ENCODE measurements around the gene ST6GALNAC6.
"Not testable (repeated sequence)": the region's sequence is repeated elsewhere in the genome, so short reads cannot be mapped to it uniquely, and the experiment has no call there.

ST6GALNAC6 gene

GRCh38 chr9:127870887-127871286 lies 28.5 kb downstream of the ST6GALNAC6 start:
- TF ChIP-seq ZFX (IDR thresholded peaks at IDR 0.05; ENCODE audit: borderline replicate concordance): no peak
- TF ChIP-seq CTCF (IDR thresholded peaks at IDR 0.05): no peak
- H3K27ac ChIP-seq: no peak overlapping the region

DNA sequence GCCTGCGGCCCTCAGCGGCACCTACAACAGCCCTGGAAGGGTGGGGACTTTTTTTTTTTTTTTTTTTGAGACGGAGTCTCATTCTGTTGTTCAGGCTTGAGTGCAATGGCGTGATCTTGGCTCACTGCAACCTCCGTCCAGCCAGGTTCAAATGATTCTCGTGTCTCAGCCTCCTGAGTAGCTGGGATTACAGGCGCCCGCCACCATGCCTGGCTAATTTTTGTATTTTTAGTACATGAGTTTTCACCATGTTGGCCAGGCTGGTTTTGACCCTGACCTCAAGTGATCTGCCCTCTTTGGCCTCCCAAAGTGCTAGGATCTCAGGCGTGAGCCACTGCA lies 29.3 kb downstream of the ST6GALNAC6 start:
- H3K27ac ChIP-seq: not testable (repeated sequence)
- TF ChIP-seq CTCF (IDR thresholded peaks at IDR 0.05): peak; percentile 58

DNA sequence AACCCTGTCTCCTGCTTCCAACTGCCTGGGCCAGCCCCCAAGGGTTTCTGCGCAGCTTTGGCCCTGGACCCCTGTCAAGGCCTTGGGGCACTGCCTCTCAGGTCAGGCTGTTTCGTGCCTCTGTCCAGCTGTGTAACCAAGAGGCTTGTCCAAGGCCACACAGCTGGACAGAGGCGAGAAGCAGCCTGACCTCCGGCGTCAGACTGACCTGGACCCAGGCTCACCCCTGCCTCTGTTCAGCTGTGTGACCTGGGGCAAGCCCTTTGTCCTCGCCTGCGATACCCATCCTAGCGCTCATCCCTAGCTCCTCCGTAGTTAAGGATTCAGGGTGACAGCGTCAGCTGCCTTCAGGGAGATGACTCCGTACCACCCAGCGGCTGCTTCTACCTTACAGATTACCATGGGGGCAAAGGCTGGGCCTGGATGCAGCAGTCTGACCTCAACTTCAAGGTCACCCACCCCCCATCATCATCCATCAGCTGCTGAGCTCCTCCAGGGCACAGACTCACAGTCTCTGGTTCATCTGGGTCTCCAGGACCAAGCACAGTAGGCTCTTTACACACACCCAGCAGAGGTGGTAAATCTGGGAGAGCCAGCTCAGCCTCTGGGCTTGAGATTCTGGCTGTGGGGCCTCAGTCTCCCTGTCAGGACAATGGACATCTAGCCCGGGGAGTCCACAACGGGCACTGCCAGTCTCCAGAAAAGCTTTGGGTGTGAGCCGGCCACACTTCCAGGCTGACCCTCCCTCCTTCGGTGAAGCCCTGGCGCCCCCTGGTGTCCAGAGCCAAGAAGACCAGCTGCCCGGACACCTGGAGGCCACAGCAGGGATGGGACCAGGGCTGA lies 29.9 kb downstream of the ST6GALNAC6 start:
- no peak overlapping the region for H3K27ac ChIP-seq
- no peak for TF ChIP-seq ZFX (IDR thresholded peaks at IDR 0.05; ENCODE audit: borderline replicate concordance)
- peak; percentile 94 for TF ChIP-seq CTCF (IDR thresholded peaks at IDR 0.05)

DNA sequence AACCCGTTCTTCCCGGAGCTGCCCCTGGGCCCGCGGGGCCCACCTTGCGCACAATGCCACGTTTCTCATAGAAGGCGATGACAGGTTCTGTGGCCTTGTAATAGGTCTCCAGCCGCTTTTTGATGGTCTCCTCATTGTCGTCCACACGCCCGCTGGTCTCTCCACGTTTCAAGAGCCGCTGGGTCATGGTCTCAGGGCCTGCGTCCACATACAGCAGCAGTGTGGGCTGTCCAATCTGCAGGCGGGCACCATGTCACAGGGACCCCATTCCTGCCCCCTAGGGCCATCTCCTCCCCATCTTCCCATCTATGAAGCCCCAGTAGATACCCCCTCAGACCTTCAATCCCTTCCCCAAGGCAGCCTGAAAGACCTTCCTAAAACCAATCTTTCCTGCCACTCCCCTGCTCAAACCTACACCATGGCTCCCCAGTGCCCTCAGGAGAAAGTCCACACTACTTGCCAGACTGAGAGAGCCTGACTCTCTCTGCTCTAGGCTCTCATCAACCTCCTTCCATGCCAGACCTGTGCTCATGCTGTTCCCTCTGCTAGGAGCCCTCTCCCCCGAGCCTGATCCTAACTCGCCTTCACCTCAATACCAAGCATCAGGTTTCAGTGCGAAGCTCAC lies 31.0 kb downstream of the ST6GALNAC6 start:
- TF ChIP-seq ZFX (IDR thresholded peaks at IDR 0.05; ENCODE audit: borderline replicate concordance): no peak
- no peak for TF ChIP-seq CTCF (IDR thresholded peaks at IDR 0.05)
- H3K27ac ChIP-seq: no peak overlapping the region

- no peak overlapping the region for H3K27ac ChIP-seq
- TF ChIP-seq CTCF (IDR thresholded peaks at IDR 0.05) (no peak), ZFX (IDR thresholded peaks at IDR 0.05; ENCODE audit: borderline replicate concordance) (no peak)
These were observed 31.8 kb downstream of the ST6GALNAC6 start for GRCh38 chr9:127867356-127868277.

DNA sequence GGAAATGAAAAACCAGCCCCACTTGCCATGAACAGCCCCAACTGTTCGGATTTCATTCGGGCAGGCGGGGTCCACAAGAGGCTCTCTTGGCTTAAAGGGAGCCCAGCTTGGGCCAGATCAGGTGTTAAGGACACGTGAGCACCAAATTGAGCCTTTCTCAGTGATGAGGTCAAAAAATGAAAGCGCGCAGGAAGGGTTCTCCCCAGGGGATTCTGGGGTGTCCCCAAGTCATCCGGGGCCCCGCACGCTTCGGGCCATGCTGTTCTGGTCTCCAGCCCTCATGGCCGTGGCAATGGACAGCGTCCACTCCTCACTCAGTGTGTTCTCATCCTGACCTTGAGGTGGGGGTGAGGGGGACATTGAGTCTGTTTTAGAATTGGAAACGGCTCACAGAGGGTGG lies 32.9 kb downstream of the ST6GALNAC6 start:
- H3K27ac ChIP-seq: no peak overlapping the region
- TF ChIP-seq CTCF (IDR thresholded peaks at IDR 0.05) (no peak), ZFX (IDR thresholded peaks at IDR 0.05; ENCODE audit: borderline replicate concordance) (no peak)

Data from 22Rv1 (cell line).